Nucleus accumbens (tissue), 56 donors: ENCODE data around the gene STIM1.
"Not testable (repeated sequence)": the region's sequence is repeated elsewhere in the genome, so short reads cannot be mapped to it uniquely, and the experiment has no call there.

ENCODE experiments used
- DNase-seq, 56 donors: peaks; one replicate each; lab custom pipeline; 2025; lab: John Stamatoyannopoulos, UW

STIM1 gene

DNA sequence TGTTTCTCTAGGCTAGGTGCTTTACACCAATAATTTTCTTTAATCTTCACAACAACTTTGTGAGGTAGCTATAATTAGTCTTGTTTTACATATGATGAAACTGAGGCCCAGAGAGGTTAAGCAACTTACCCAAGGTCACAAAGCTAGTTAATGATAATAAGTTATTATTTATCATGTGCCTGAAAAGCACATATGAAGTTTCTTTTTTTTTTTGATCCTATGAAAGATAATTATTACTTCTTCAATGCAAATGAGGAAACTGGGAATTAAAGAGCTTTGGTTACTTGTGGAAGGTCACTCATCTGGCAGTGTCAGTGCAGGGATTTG is 22.8 kb downstream of the STIM1 start:
- no peak for DNase-seq

GRCh38 chr11:3879216-3879966 is 23.9 kb downstream of the STIM1 start:
- no peak for DNase-seq

- DNase-seq = no peak
These were observed 24.6 kb downstream of the STIM1 start for GRCh38 chr11:3879967-3880542.

- no peak for DNase-seq
These were observed 25.3 kb downstream of the STIM1 start for GRCh38 chr11:3880724-3881123.

DNA sequence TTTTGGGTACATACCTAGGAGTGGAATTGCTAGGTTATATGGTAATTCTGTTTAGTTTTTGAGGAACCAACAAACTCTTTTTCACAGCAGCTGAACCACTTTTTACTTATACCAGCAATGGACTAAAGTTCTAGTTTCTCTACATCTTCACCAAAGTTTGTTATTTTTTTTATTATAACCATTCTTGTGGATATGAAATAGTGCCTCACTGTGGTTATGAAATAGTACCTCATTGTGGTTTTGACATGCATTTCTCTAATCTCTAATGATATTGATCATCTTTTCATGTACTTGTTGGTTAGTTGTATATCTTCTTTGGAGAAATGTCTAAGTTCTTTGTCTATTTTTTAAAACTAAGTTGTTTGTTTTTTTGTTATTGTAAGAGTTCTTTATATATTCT is 27.2 kb downstream of the STIM1 start:
- DNase-seq = no peak

GRCh38 chr11:3885855-3886254 is 30.4 kb downstream of the STIM1 start:
- no peak for DNase-seq

DNA sequence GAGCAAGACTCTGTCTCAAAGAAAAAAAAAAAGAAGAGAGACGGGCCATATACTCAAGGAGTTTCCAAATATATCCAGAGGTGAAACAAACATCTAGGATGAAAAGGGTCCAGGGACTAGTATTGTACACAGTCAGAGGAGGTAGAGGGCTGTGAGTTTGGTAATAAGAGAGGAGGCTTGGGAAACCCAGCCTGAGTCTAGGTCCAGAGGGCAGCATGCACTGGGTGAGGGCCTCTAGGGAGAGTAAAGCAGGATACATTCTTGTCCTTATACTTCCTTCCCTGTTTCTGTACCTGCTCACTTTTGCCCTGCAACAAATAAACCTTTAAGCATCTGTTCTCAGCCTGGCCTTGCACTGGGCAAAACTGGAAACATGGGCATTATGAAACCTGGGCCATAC is 31.5 kb downstream of the STIM1 start:
- DNase-seq = no peak

GRCh38 chr11:3888876-3889275 is 33.4 kb downstream of the STIM1 start:
- no peak for DNase-seq

- DNase-seq = no peak
These were observed 34.5 kb downstream of the STIM1 start for GRCh38 chr11:3890014-3890413.

DNA sequence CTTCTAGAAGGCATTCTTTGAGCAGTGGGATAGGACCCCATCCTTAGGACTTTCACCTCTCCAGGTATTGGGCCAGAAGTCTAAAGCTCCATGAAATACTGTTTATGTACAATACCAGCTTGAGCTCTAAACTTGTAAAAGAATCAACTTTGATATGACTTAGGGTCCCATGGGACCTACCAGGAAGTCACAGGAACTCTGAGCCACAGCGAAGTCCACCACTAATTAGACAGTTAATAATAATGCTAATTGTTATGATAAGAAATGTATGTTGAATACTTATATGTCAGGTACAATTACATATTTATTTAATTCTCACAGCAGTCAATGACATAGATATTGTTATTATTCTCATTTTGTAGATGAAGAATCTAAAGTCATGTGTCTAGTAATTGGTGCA is 35.3 kb downstream of the STIM1 start:
- DNase-seq = no peak

GRCh38 chr11:3891751-3892150 is 36.3 kb downstream of the STIM1 start:
- no peak for DNase-seq

- no peak for DNase-seq
These were observed 36.7 kb downstream of the STIM1 start for GRCh38 chr11:3892156-3892555.

- no peak for DNase-seq
These were observed 37.8 kb downstream of the STIM1 start for GRCh38 chr11:3893311-3893710.

- no peak for DNase-seq
These were observed 38.8 kb downstream of the STIM1 start for GRCh38 chr11:3894128-3894731.

- DNase-seq = no peak
These were observed 41.2 kb downstream of the STIM1 start for GRCh38 chr11:3896644-3897043.

GRCh38 chr11:3900230-3900629 is 44.8 kb downstream of the STIM1 start:
- DNase-seq = not testable (repeated sequence)

GRCh38 chr11:3901249-3902025 is 46.0 kb downstream of the STIM1 start:
- no peak for DNase-seq

DNA sequence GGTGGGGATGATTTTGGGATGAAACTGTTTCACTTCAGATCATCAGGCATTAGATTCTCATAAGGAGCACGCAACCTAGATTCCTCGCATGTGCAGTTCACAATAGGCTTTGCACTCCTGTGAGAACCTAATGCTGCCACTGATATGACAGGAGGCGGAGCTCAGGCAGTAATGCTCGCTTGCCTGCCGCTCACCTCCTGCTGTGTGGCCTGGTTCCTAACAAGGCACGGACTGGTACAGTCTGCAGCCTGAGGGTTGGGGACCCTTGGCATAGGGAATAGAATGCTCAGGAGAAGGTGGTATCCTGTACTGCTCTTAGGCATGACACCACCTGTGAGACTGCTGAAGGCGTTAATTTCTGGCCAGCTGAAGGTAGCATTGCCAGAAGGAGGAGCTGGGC is 47.0 kb downstream of the STIM1 start:
- DNase-seq = no peak

DNA sequence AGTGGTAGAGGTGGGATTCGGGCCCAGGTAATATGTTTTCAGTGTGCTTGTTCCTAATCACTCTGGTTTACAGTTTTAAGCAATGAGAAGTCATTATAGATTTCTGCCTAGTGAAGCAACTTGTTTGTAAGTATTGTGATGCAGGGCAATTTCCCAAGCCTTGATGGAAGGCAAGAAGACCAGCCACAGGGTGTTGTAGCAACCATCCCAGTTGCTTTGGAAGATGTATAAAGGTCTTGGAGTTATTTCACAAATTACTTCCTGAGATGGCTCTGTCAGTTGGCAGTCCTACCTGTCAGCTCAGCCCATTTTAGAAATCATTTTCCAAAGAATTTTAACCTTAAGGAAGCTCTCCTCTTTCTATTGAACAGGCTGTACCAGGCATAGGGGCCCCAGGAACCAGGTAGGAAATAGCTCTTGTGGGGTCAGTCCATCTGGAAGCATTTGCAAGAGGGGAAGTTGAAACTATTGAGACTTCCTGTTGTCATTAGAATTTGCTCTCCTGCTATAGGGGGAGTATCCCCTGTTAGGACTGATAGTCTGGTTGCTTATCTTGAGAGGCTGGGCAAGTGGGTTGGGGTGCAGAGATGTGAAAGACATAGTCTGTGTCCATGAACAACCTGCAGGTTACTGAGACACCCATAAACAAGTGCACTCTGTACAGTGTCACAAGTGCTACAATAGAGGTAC is 47.9 kb downstream of the STIM1 start:
- no peak for DNase-seq

DNA sequence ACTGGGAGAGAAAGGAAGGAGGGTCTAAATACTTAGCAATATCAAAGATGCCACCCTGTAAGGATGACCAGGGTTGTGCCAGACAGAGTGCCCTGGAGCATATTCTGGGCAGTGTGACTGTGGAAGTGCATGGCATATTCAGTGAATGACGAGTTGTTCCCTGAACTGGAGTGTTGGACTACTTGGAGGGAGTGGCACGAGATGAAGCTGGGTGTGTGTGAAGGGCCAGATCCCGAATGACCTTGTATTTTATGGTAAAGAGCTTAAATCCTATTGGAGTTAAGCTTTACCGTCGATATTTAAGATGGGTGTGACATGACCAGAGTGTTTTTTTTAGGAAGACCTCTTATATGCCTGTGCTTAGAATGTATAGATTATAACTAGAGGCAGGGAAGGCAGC is 48.8 kb downstream of the STIM1 start:
- DNase-seq = no peak
